ENCODE results near the gene MED12L. TPM values are rescaled to one million over a fixed set of nuclear protein-coding genes. Genes with fewer than 3 reads are reported as not detected.
"Not testable (repeated sequence)": the region's sequence is repeated elsewhere in the genome, so short reads cannot be mapped to it uniquely, and the experiment has no call there.

The MED12L gene
- total and polyA plus RNA-seq, 2 experiments from 2014 or later, result 0.07 to 2.7 TPM

DNA sequence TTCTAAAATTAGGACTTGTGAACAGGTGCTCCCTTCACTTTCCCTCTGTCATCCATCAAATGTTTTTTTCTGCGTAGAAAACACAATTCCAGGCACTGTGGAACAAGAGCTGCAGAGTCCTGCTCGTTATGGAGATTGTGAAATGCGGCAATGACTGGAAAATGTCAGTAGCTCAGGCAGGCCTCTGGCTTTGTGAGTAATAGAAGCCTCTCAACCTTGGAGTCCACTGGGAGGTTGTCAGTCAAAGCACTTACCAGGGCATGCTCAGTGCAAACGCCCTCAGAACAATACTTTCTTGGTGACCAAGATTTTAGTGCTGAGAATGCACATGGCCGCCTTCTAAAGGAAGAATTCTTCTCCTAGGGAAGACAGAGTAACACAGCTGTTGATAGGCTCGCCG lies 26.7 kb upstream of the MED12L start:
- Histone ChIP-seq H3K4me1 (ENCODE audit: insufficient read depth) (no peaks in the 10 kb centered on the region), H3K79me2 (no peaks in the 10 kb centered on the region), H4K20me1 (ENCODE audit: insufficient read depth, poor library complexity, severe bottlenecking) (no peaks in the 10 kb centered on the region), H2AFZ (no peak overlapping the region), H3K4me3 (no peak overlapping the region), H3K27ac (no peak overlapping the region), H3K9me3 (ENCODE audit: low read depth) (no peaks in the 10 kb centered on the region), H3K4me2 (no peak overlapping the region), H3K9me2 (replicated peaks; ENCODE audit: insufficient read depth) (no peaks in the 10 kb centered on the region), H3K27me3 (no peaks in the 10 kb centered on the region), H3K36me3 (replicated peaks; ENCODE audit: insufficient read depth, low read depth) (no peaks in the 10 kb centered on the region)
- WGBS (ENCODE audit: low lambda C conversion rate, missing lambda C conversion rate), result 64% methylated on average over 7 of the region's 7 CpGs
- TF ChIP-seq, protein P1, sequence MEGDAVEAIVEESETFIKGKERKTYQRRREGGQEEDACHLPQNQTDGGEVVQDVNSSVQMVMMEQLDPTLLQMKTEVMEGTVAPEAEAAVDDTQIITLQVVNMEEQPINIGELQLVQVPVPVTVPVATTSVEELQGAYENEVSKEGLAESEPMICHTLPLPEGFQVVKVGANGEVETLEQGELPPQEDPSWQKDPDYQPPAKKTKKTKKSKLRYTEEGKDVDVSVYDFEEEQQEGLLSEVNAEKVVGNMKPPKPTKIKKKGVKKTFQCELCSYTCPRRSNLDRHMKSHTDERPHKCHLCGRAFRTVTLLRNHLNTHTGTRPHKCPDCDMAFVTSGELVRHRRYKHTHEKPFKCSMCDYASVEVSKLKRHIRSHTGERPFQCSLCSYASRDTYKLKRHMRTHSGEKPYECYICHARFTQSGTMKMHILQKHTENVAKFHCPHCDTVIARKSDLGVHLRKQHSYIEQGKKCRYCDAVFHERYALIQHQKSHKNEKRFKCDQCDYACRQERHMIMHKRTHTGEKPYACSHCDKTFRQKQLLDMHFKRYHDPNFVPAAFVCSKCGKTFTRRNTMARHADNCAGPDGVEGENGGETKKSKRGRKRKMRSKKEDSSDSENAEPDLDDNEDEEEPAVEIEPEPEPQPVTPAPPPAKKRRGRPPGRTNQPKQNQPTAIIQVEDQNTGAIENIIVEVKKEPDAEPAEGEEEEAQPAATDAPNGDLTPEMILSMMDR (IDR thresholded peaks at IDR 0.05; ENCODE audit: poor library complexity), result no peak
- TF ChIP-seq EZH2 (IDR thresholded peaks at IDR 0.05; ENCODE audit: borderline replicate concordance), result no peak
- TF ChIP-seq EZH2phosphoT487 (IDR thresholded peaks at IDR 0.05; ENCODE audit: low read depth, severe bottlenecking, unreplicated experiment), result no peak
- DNase-seq (ENCODE audit: low spot score), result no peak

DNA sequence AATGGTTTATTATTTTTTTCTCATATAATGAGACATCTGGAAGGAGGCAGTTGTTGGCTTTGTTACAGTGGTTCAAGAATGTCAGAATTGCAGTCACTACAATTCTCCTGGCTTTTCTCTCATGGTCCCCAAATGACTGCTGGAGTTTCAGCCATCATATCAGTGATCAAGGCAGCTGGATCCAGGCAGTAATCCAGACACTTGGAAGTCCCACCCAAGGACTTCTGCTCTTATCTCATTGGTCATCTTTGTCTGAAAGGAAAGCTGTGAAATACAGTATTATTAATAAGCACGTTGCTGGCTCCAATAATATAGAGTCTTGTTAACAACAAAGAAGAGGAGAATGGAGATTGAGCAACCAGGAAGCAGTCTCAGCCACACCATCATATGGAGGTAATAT lies 22.9 kb upstream of the MED12L start:
- no peak overlapping the region for H3K4me3 ChIP-seq
- H3K36me3 ChIP-seq (replicated peaks; ENCODE audit: insufficient read depth, low read depth), result no peaks in the 10 kb centered on the region
- WGBS (ENCODE audit: low lambda C conversion rate, missing lambda C conversion rate), result 67% methylated on average over 1 of the region's 1 CpG
- H3K79me2 ChIP-seq, result no peaks in the 10 kb centered on the region
- no peaks in the 10 kb centered on the region for H3K9me3 ChIP-seq (ENCODE audit: low read depth)
- H3K4me1 ChIP-seq (ENCODE audit: insufficient read depth), result no peaks in the 10 kb centered on the region
- no peak for DNase-seq (ENCODE audit: low spot score)
- H3K9me2 ChIP-seq (replicated peaks; ENCODE audit: insufficient read depth), result no peaks in the 10 kb centered on the region
- no peak overlapping the region for H2AFZ ChIP-seq
- H3K27ac ChIP-seq, result no peak overlapping the region
- no peak overlapping the region for H3K4me2 ChIP-seq
- no peaks in the 10 kb centered on the region for H4K20me1 ChIP-seq (ENCODE audit: insufficient read depth, poor library complexity, severe bottlenecking)
- H3K27me3 ChIP-seq, result no peaks in the 10 kb centered on the region
- TF ChIP-seq EZH2phosphoT487 (IDR thresholded peaks at IDR 0.05; ENCODE audit: low read depth, severe bottlenecking, unreplicated experiment), result no peak
- no peak for TF ChIP-seq EZH2 (IDR thresholded peaks at IDR 0.05; ENCODE audit: borderline replicate concordance)
- TF ChIP-seq, protein P1 (IDR thresholded peaks at IDR 0.05; ENCODE audit: poor library complexity), result no peak

DNA sequence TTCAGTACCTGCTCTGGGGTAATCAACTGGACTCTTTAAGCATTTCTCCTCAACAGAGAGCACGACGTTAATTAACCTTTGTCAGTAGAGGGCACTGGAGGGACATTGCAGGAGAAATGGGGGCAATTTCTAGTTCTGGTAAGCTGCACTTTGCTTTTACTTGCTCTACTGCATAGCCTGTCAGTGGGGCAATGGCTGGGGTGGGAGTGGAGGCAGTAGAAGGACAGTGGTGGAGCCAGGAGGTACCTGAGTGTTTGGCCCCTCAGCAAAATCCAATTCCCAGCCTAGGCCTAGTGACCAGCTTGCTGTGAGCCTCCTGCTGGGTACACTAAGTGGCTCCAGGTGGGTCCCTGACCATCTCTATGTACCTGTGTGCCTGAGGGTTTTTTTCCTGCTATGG lies 18.3 kb upstream of the MED12L start:
- H3K4me2 ChIP-seq, result no peak overlapping the region
- H2AFZ ChIP-seq, result no peak overlapping the region
- no peaks in the 10 kb centered on the region for H3K9me2 ChIP-seq (replicated peaks; ENCODE audit: insufficient read depth)
- WGBS (ENCODE audit: low lambda C conversion rate, missing lambda C conversion rate), result 62% methylated on average over 2 of the region's 2 CpGs
- no peaks in the 10 kb centered on the region for H3K9me3 ChIP-seq (ENCODE audit: low read depth)
- H3K27ac ChIP-seq, result no peak overlapping the region
- no peaks in the 10 kb centered on the region for H3K27me3 ChIP-seq
- no peaks in the 10 kb centered on the region for H3K4me1 ChIP-seq (ENCODE audit: insufficient read depth)
- no peak for DNase-seq (ENCODE audit: low spot score)
- H3K36me3 ChIP-seq (replicated peaks; ENCODE audit: insufficient read depth, low read depth), result no peaks in the 10 kb centered on the region
- no peaks in the 10 kb centered on the region for H4K20me1 ChIP-seq (ENCODE audit: insufficient read depth, poor library complexity, severe bottlenecking)
- H3K79me2 ChIP-seq, result no peaks in the 10 kb centered on the region
- no peak overlapping the region for H3K4me3 ChIP-seq
- TF ChIP-seq, protein P1 (IDR thresholded peaks at IDR 0.05; ENCODE audit: poor library complexity), result no peak
- TF ChIP-seq EZH2phosphoT487 (IDR thresholded peaks at IDR 0.05; ENCODE audit: low read depth, severe bottlenecking, unreplicated experiment) (no peak), EZH2 (IDR thresholded peaks at IDR 0.05; ENCODE audit: borderline replicate concordance) (no peak)

DNA sequence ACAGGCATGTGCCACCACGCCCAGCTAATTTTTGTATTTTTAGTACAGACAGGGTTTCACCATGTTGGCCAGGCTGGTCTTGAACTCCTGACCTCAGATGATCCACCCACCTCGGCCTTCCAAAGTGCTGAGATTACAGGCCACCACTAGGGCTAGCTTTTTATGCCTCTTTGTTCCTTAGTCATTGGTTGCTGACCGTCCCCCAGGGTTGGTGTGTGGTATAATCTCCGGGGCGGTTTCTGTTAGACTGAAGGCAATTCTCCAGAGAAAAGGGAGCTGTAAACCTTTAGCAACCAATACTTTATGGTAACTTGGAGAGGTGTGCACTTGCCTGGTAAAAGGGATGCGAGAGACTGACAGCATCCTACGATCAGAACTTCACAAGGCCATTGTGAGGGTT lies 12.6 kb upstream of the MED12L start:
- not testable (repeated sequence) for H3K27ac ChIP-seq; H3K4me1 ChIP-seq (ENCODE audit: insufficient read depth)
- 90% methylated on average over 7 of the region's 7 CpGs for WGBS (ENCODE audit: low lambda C conversion rate, missing lambda C conversion rate)

More for the DNA sequence above, 12.6 kb upstream of the MED12L start:
- not testable (repeated sequence) for H3K4me2 ChIP-seq; DNase-seq (ENCODE audit: low spot score); H4K20me1 ChIP-seq (ENCODE audit: insufficient read depth, poor library complexity, severe bottlenecking); H3K9me3 ChIP-seq (ENCODE audit: low read depth); H3K27me3 ChIP-seq; H3K36me3 ChIP-seq (replicated peaks; ENCODE audit: insufficient read depth, low read depth); H2AFZ ChIP-seq; H3K79me2 ChIP-seq; H3K4me3 ChIP-seq; H3K9me2 ChIP-seq (replicated peaks; ENCODE audit: insufficient read depth)
